ENCODE data around the gene TMEM8B. TPM values are rescaled to one million over a fixed set of nuclear protein-coding genes. Genes with fewer than 3 reads are reported as not detected.

TMEM8B gene
- total RNA-seq, result 1 to 10 TPM; 5.8 to 6.9 TPM

GRCh38 chr9:35829084-35829763 lies at the start of gene TMEM8B:
Gene TMEM8B (plus strand): TSS chr9:35829228. CDS start chr9:35829448, 220 bp downstream.
- Mint-ChIP-seq H3K27me3 (no peaks in the 10 kb centered on the region), H3K27ac (peak within 1 kb of the TSS; percentile 78), H3K4me1 (peaks cover 13% of the 10 kb centered on the region), H3K9me3 (ENCODE audit: low read depth) (no peaks in the 10 kb centered on the region), H3K4me3 (peak within 1 kb of the TSS; percentile 78), H3K36me3 (ENCODE audit: low read depth) (no peaks in the 10 kb centered on the region)
- POLR2A ChIA-PET, result interaction anchor here (1.0 kb wide), 1 partner anchor 19 kb away, joined by 3 read pairs; no protein-coding TSS in a partner anchor
- intact Hi-C loops (cut with DNase I, micrococcal nuclease), result loop anchor here in 1 of 2 experiments (1.0 to 5.0 kb wide), 5 partner anchors 14 to 573 kb away; partner anchors contain the start of genes ARHGEF39, CREB3, HINT2 and RNF38
- ATAC-seq, result peak; percentile 92
- peak; percentile 98 for DNase-seq
- CTCF ChIA-PET, result interaction anchor here (0.6 to 3.8 kb wide), 6 partner anchors 14 to 1212 kb away, joined by 3 to 27 read pairs (median 4); partner anchors contain the start of gene HINT2

DNA sequence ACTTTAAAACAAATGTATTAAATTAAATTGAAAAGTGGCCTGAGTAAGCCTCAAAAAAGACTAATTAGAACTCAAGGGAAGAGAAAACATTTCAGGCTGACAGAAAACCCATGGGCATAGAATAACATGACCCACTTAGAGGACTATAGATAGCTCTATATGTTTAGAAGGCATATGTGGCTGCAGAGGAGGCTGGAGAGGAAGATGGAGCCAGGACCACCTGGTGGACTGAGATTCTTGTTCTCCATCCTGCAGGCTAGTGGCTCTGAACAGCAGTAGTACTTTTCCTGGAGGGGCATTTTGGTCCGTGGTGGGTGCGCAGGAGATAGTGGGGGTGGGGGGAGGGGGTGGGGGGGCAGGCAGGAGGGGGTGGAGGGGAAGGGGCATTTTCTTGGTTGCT lies 48.0 kb upstream of the TMEM8B start:
- H3K36me3 Mint-ChIP-seq (ENCODE audit: low read depth), result peaks cover 23% of the 10 kb centered on the region
- H3K27ac Mint-ChIP-seq, result no peak overlapping the region
- DNase-seq, result no peak
- POLR2A ChIA-PET, result no interaction called here
- CTCF ChIA-PET, result interaction anchor here (0.5 to 1.1 kb wide), 2 partner anchors 9 to 88 kb away, joined by 3 to 6 read pairs; no protein-coding TSS in a partner anchor
- intact Hi-C loops (cut with DNase I, micrococcal nuclease), result no loop called here
- H3K9me3 Mint-ChIP-seq (ENCODE audit: low read depth), result no peaks in the 10 kb centered on the region
- H3K4me1 Mint-ChIP-seq, result no peaks in the 10 kb centered on the region
- H3K4me3 Mint-ChIP-seq, result no peak overlapping the region
- H3K27me3 Mint-ChIP-seq, result no peaks in the 10 kb centered on the region
- ATAC-seq, result no peak

GRCh38 chr9:35783418-35783817 lies 45.6 kb upstream of the TMEM8B start:
- Mint-ChIP-seq H3K27ac (no peak overlapping the region), H3K27me3 (no peaks in the 10 kb centered on the region), H3K4me3 (no peak overlapping the region), H3K4me1 (no peaks in the 10 kb centered on the region), H3K9me3 (ENCODE audit: low read depth) (no peaks in the 10 kb centered on the region), H3K36me3 (ENCODE audit: low read depth) (peaks cover 26% of the 10 kb centered on the region)
- CTCF ChIA-PET, result interaction anchor here (1.0 kb wide), 1 partner anchor 99 kb away, joined by 3 read pairs; no protein-coding TSS in a partner anchor
- intact Hi-C loops (cut with DNase I, micrococcal nuclease), result no loop called here
- DNase-seq (no peak), ATAC-seq (no peak)
- POLR2A ChIA-PET, result no interaction called here

GRCh38 chr9:35789541-35789940 lies 39.5 kb upstream of the TMEM8B start:
- ChIA-PET CTCF (interaction anchor here (0.6 to 3.6 kb wide), 28 partner anchors 7 to 236 kb away, joined by 3 to 50 read pairs (median 5); partner anchors contain the start of genes CCDC107, FAM221B, HINT2 and RMRP), POLR2A (no interaction called here)
- peaks cover 3% of the 10 kb centered on the region for H3K4me1 Mint-ChIP-seq
- no peak for ATAC-seq
- H3K27me3 Mint-ChIP-seq, result no peaks in the 10 kb centered on the region
- peaks cover 12% of the 10 kb centered on the region for H3K36me3 Mint-ChIP-seq (ENCODE audit: low read depth)
- intact Hi-C loops (cut with DNase I, micrococcal nuclease), result no loop called here
- H3K4me3 Mint-ChIP-seq, result no peak overlapping the region
- DNase-seq, result no peak
- H3K9me3 Mint-ChIP-seq (ENCODE audit: low read depth), result no peaks in the 10 kb centered on the region
- H3K27ac Mint-ChIP-seq, result no peak overlapping the region

GRCh38 chr9:35790025-35790384 lies 39.0 kb upstream of the TMEM8B start:
- ATAC-seq (no peak), DNase-seq (no peak)
- Mint-ChIP-seq H3K27ac (no peak overlapping the region), H3K9me3 (ENCODE audit: low read depth) (no peaks in the 10 kb centered on the region), H3K27me3 (no peaks in the 10 kb centered on the region), H3K4me1 (peaks cover 3% of the 10 kb centered on the region), H3K36me3 (ENCODE audit: low read depth) (peaks cover 10% of the 10 kb centered on the region), H3K4me3 (no peak overlapping the region)
- ChIA-PET CTCF (interaction anchor here (0.6 to 3.6 kb wide), 34 partner anchors 8 to 236 kb away, joined by 3 to 50 read pairs (median 4); partner anchors contain the start of genes CCDC107, FAM221B, HINT2 and RMRP), POLR2A (no interaction called here)
- intact Hi-C loops (cut with DNase I, micrococcal nuclease), result loop anchor here (1.0 kb wide), 2 partner anchors 36 to 92 kb away; no protein-coding TSS in a partner anchor

DNA sequence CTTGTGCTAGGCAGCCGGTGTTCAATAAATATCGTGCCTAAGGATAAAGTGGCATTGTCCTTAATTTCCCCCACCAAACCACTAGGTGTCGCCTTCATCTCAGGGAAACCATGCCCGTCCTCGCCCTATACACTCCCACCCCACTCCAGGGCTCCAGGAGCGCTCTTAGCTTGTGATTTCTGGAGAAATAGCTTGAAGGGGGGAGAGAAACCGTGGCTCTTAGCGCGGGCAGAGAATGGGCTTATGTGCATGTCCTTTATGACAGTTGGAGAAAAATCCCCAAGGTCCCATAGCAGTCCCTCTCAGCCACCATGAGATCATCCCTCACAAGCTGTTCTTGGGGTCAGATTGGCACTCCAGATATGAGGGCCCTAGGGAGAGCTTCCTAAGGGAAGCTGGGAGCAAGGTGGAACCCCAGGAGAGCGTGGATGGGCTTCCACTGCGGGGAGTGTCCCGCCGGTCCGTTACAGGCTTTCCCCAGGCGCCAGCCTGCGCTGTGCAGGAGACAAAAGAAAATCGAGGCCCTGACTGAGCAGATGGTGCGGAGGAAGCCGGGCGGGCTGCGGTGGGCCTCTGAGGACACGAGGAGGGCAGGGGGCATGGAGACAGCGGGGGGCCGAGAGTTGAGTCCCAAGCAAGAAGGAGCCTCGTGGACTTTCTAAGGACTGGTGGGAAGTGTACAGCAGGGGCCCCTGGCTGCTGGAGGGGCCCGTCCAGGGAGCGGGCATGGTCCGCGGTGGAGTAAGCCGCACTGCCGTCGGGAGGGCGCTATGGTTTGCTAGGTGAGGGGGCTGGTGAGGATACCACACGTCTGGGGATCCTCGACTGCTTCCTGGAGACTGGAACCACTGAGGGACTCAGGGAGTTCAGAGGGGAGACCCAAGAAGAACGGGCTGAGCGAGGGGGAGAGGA lies 38.4 kb upstream of the TMEM8B start:
- intact Hi-C loops (cut with DNase I, micrococcal nuclease), result loop anchor here (1.0 kb wide), 2 partner anchors 36 to 92 kb away; no protein-coding TSS in a partner anchor
- POLR2A ChIA-PET, result interaction anchor here (0.5 kb wide), 1 partner anchor 312 kb away, joined by 4 read pairs; no protein-coding TSS in a partner anchor
- Mint-ChIP-seq H3K4me1 (peaks cover 3% of the 10 kb centered on the region), H3K9me3 (ENCODE audit: low read depth) (no peaks in the 10 kb centered on the region), H3K27me3 (no peaks in the 10 kb centered on the region), H3K4me3 (no peak overlapping the region), H3K36me3 (ENCODE audit: low read depth) (peaks cover 9% of the 10 kb centered on the region), H3K27ac (no peak overlapping the region)
- ATAC-seq, result peak; percentile 94
- CTCF ChIA-PET, result interaction anchor here (0.6 to 3.6 kb wide), 37 partner anchors 8 to 237 kb away, joined by 3 to 50 read pairs (median 4); partner anchors contain the start of genes CCDC107, FAM221B, HINT2 and RMRP
- DNase-seq, result peak; percentile 67

GRCh38 chr9:35791297-35791921 lies 37.6 kb upstream of the TMEM8B start, which contains the start of gene NPR2:
Gene NPR2 (plus strand): TSS chr9:35791591. CDS start chr9:35792409, 818 bp downstream.
- no peak within 1 kb of the TSS for H3K4me3 Mint-ChIP-seq
- no peaks in the 10 kb centered on the region for H3K27me3 Mint-ChIP-seq
- DNase-seq, result no peak
- CTCF ChIA-PET, result interaction anchor here (0.6 to 1.6 kb wide), 2 partner anchors 91 to 121 kb away, joined by 3 to 5 read pairs; no protein-coding TSS in a partner anchor
- peaks cover 3% of the 10 kb centered on the region for H3K4me1 Mint-ChIP-seq
- no peak for ATAC-seq
- H3K9me3 Mint-ChIP-seq (ENCODE audit: low read depth), result no peaks in the 10 kb centered on the region
- POLR2A ChIA-PET, result no interaction called here
- H3K27ac Mint-ChIP-seq, result no peak within 1 kb of the TSS
- peaks cover 5% of the 10 kb centered on the region for H3K36me3 Mint-ChIP-seq (ENCODE audit: low read depth)
- intact Hi-C loops (cut with DNase I, micrococcal nuclease), result no loop called here

DNA sequence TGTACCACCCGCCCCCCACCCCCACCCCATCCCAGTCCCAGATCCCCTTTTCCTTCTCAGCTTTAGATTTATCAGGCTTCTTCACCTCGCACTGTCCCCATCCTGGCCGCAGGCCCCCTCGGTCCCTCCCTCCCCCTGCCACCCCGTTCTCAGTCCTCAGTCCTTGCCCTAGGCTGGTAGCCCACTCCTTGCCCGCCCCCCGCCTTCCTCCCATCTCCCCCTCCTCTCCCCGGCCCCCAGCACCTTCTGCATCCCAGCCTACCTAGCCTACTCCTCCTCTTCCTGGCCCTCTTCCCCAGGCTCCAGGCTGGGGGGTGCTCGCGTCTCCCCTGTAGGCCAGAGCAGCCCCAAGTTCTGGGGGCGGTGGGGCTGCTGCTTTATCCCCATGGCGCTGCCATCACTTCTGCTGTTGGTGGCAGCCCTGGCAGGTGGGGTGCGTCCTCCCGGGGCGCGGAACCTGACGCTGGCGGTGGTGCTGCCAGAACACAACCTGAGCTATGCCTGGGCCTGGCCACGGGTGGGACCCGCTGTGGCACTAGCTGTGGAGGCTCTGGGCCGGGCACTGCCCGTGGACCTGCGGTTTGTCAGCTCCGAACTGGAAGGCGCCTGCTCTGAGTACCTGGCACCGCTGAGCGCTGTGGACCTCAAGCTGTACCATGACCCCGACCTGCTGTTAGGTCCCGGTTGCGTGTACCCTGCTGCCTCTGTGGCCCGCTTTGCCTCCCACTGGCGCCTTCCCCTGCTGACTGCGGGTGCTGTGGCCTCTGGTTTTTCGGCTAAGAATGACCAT lies 36.8 kb upstream of the TMEM8B start:
- no peaks in the 10 kb centered on the region for H3K27me3 Mint-ChIP-seq

GRCh38 chr9:35792826-35793225 lies 36.2 kb upstream of the TMEM8B start:
- ATAC-seq, result no peak
- H3K4me3 Mint-ChIP-seq, result no peak overlapping the region
- no peak overlapping the region for H3K27ac Mint-ChIP-seq
- DNase-seq, result no peak
- intact Hi-C loops (cut with DNase I, micrococcal nuclease), result no loop called here
- no peaks in the 10 kb centered on the region for H3K27me3 Mint-ChIP-seq
- peaks cover 2% of the 10 kb centered on the region for H3K36me3 Mint-ChIP-seq (ENCODE audit: low read depth)
- peaks cover 10% of the 10 kb centered on the region for H3K4me1 Mint-ChIP-seq
- ChIA-PET CTCF (interaction anchor here (0.6 to 1.6 kb wide), 4 partner anchors 89 to 1186 kb away, joined by 3 to 6 read pairs (median 4); no protein-coding TSS in a partner anchor), POLR2A (no interaction called here)
- H3K9me3 Mint-ChIP-seq (ENCODE audit: low read depth), result no peaks in the 10 kb centered on the region

More for the DNA sequence above, 36.8 kb upstream of the TMEM8B start:
- peaks cover 7% of the 10 kb centered on the region for H3K4me1 Mint-ChIP-seq
- H3K4me3 Mint-ChIP-seq, result no peak overlapping the region
- H3K36me3 Mint-ChIP-seq (ENCODE audit: low read depth), result peaks cover 2% of the 10 kb centered on the region
- ChIA-PET POLR2A (interaction anchor here (0.5 kb wide), 1 partner anchor 1147 kb away, joined by 6 read pairs; no protein-coding TSS in a partner anchor), CTCF (interaction anchor here (0.6 to 1.6 kb wide), 5 partner anchors 32 to 1186 kb away, joined by 3 to 5 read pairs (median 3); no protein-coding TSS in a partner anchor)
- intact Hi-C loops (cut with DNase I, micrococcal nuclease), result no loop called here
- no peak for DNase-seq
- no peak for ATAC-seq
- H3K27ac Mint-ChIP-seq, result no peak overlapping the region
- no peaks in the 10 kb centered on the region for H3K9me3 Mint-ChIP-seq (ENCODE audit: low read depth)

DNA sequence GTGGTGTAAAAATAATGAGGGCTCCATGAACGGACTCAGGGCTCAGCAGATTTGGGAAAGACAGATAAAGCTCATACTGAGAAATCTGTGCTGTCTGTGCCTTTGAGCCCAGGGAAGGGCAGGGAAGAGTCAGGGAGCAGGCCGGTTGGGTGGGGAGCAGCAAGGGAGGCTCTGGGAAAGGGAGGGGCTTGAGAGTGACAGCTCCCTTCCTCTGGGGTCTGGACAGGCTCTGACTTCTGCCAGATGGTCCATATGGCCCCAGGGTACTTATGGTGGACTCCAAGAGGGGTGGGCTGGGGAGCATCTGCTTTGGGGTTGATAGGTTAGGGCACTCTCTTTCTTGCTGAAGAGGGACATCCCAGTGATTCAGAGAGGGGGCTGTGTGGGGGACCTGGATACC lies 35.6 kb upstream of the TMEM8B start:
- Mint-ChIP-seq H3K4me3 (no peak overlapping the region), H3K27ac (no peak overlapping the region), H3K36me3 (ENCODE audit: low read depth) (peaks cover 2% of the 10 kb centered on the region), H3K4me1 (peaks cover 15% of the 10 kb centered on the region), H3K27me3 (no peaks in the 10 kb centered on the region), H3K9me3 (ENCODE audit: low read depth) (no peaks in the 10 kb centered on the region)
- intact Hi-C loops (cut with DNase I, micrococcal nuclease), result no loop called here
- ChIA-PET POLR2A (no interaction called here), CTCF (interaction anchor here (0.9 to 1.0 kb wide), 2 partner anchors 89 to 239 kb away, joined by 3 to 6 read pairs; no protein-coding TSS in a partner anchor)
- DNase-seq (no peak), ATAC-seq (no peak)

Measured in activated CD4-positive, alpha-beta T cell treated with anti-CD3 and anti-CD28 coated beads for 36 hours (primary cell).